Activated T-cell treated with anti-CD3 and anti-CD28 coated beads for 48 hours (primary cell): ENCODE results near the gene RPSA.
"Not testable (repeated sequence)": the region's sequence is repeated elsewhere in the genome, so short reads cannot be mapped to it uniquely, and the experiment has no call there.

Experiments used
- DNase-seq: peaks from one replicate; pipeline ENCODE4 v3.0.0-alpha.2; 2020; ENCODE audit warnings: low read depth

The RPSA gene

GRCh38 chr3:39456159-39456558 is 49.6 kb downstream of the RPSA start:
- DNase-seq, result no peak

GRCh38 chr3:39457361-39457760 is 50.8 kb downstream of the RPSA start:
- no peak for DNase-seq

- DNase-seq, result not testable (repeated sequence)
Measured at GRCh38 chr3:39458579-39458978, 52.1 kb downstream of the RPSA start.

GRCh38 chr3:39460677-39461076 is 54.2 kb downstream of the RPSA start:
- DNase-seq, result no peak
